Ascending aorta (tissue), 2 donors: Measurements from ENCODE around the gene RAP2A. TPM values are rescaled to one million over a fixed set of nuclear protein-coding genes. Genes with fewer than 3 reads are reported as not detected.

Experiments used
- DNase-seq, 2 donors: peaks; one replicate each; pipeline ENCODE4 v3.0.0-alpha.2; 2019; ENCODE audit warnings: low spot score in 2 of 2
- H3K27ac ChIP-seq, 2 donors: fragments of 200-600 bp; sonication (generic); one replicate each; pipeline ENCODE4 v1.5.1; 2016 to 2017; ENCODE audit warnings: mild to moderate bottlenecking in 1 of 2
- H3K27me3 ChIP-seq: fragments of 200-600 bp; sonication (generic); one replicate; pipeline ENCODE4 v1.5.1; 2017
- H3K36me3 ChIP-seq, 2 donors: fragments of 200-600 bp; sonication (generic); one replicate each; pipeline ENCODE4 v1.5.1; 2016
- H3K4me1 ChIP-seq, 2 donors: fragments of 200-600 bp; sonication (generic); one replicate each; pipeline ENCODE4 v1.5.1; 2016 to 2017; ENCODE audit warnings: mild to moderate bottlenecking in 1 of 2
- H3K4me3 ChIP-seq, 2 donors: fragments of 200-600 bp; sonication (generic); one replicate each; pipeline ENCODE4 v1.5.1; 2016 to 2017; ENCODE audit warnings: mild to moderate bottlenecking in 1 of 2
- H3K9me3 ChIP-seq, 2 donors: fragments of 200-600 bp; sonication (generic); one replicate each; pipeline ENCODE4 v1.5.1; 2016
- CTCF ChIP-seq, 3 experiments: fragments of 200-600 bp in 2 of 3; fragments of 450-650 bp in 1 of 3; sonication (generic) in 2 of 3; IDR thresholded peaks; one replicate each; pipeline ENCODE4 v1.5.1; 2016 to 2019; ENCODE audit warnings: antibody characterized with exemption in 3 of 3, mild to moderate bottlenecking in 1 of 3, moderate library complexity in 1 of 3
- intact Hi-C: fragments of 100-400 bp; cut with DNase I; formaldehyde crosslinking; loops from one replicate; pipeline ENCODE4 v1.15.1; 2023
- total RNA-seq: library from RNA; depleted of rRNA; stranded (reverse); fragments of >200 nt; gene quantifications from one replicate; pipeline ENCODE4 v1.1.0, GENCODE V29; 2016

Gene RAP2A
- total RNA-seq, 1 donor from 2014 or later, result 37.1 TPM

GRCh38 chr13:97408938-97409337 lies 25.0 kb upstream of the RAP2A start:
- intact Hi-C loops, result no loop called here
- no peak for TF ChIP-seq CTCF (IDR thresholded peaks at IDR 0.05)
- no peak for DNase-seq
- Histone ChIP-seq H3K4me3 (no peak overlapping the region), H3K27ac (no peak overlapping the region), H3K4me1 (no peaks in the 10 kb centered on the region), H3K9me3 (no peaks in the 10 kb centered on the region), H3K27me3 (no peaks in the 10 kb centered on the region), H3K36me3 (no peaks in the 10 kb centered on the region)

DNA sequence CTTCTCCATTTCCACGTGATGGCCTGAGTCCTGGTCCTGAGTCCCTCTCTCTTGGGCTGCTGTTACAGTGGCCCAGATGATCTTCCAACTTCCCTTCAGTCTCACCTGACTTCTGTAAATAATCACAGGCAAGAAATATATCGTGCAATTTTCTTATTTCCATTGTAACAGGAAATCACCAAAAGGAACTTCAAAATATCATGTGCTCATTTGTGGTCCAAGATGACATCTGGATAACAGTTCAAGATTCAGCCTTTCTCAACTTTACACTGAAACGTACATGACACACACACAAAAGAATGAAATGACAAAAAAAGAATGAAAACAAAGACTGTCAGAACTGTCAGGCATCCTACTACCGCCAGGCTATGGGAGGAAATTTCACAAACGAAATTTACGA lies 22.0 kb upstream of the RAP2A start:
- Histone ChIP-seq H3K4me3 (no peak overlapping the region), H3K4me1 (no peaks in the 10 kb centered on the region), H3K36me3 (no peaks in the 10 kb centered on the region), H3K27me3 (no peaks in the 10 kb centered on the region), H3K27ac (no peak overlapping the region), H3K9me3 (no peaks in the 10 kb centered on the region)
- intact Hi-C loops, result no loop called here
- DNase-seq, result no peak
- TF ChIP-seq CTCF (IDR thresholded peaks at IDR 0.05), result no peak

DNA sequence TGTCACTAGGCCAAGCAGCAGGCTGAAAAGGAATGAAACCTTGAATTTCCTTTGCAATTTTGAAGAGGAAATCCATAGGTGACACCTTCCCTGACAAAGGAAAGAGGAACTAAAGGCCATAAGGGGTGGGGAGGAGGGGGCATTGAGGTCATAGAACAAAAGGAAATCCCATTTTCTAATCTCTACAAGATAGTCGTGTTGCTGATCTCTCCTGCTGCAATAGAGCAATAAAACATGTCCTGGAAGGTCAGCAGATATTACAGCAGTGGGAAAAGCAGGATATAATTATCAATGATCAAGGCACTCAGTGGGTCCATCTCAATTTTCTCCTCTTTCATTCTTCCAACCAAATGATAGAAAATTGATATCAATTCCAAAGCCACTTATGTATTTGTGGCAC lies 20.3 kb upstream of the RAP2A start:
- H3K4me1 ChIP-seq, result no peaks in the 10 kb centered on the region
- intact Hi-C loops, result no loop called here
- DNase-seq, result no peak
- no peak overlapping the region for H3K27ac ChIP-seq
- H3K4me3 ChIP-seq, result no peak overlapping the region
- no peaks in the 10 kb centered on the region for H3K9me3 ChIP-seq
- TF ChIP-seq CTCF (IDR thresholded peaks at IDR 0.05), result no peak
- H3K36me3 ChIP-seq, result no peaks in the 10 kb centered on the region
- H3K27me3 ChIP-seq, result no peaks in the 10 kb centered on the region

DNA sequence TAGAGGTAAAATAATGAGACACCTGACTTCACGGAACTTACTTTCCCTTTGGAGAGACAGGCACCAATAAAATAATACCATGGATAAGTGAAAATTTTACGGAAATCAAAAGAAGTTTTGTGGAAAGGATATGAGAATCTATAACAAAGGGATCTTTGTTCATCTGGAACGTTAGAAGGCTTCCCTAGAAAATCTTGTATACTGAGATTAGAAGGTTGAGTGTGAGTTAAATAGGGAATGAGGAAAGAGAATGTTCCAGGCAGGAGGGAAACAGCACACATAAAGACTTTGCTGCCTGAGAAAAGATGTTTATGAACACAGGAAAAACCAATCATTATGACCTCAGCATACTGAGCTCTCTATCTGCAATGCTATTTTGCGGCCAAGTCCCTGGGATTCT lies 19.6 kb upstream of the RAP2A start:
- Histone ChIP-seq H3K9me3 (no peaks in the 10 kb centered on the region), H3K27me3 (no peaks in the 10 kb centered on the region), H3K36me3 (no peaks in the 10 kb centered on the region), H3K4me1 (no peaks in the 10 kb centered on the region), H3K4me3 (no peak overlapping the region), H3K27ac (no peak overlapping the region)
- TF ChIP-seq CTCF (IDR thresholded peaks at IDR 0.05), result no peak
- intact Hi-C loops, result no loop called here
- DNase-seq, result no peak

DNA sequence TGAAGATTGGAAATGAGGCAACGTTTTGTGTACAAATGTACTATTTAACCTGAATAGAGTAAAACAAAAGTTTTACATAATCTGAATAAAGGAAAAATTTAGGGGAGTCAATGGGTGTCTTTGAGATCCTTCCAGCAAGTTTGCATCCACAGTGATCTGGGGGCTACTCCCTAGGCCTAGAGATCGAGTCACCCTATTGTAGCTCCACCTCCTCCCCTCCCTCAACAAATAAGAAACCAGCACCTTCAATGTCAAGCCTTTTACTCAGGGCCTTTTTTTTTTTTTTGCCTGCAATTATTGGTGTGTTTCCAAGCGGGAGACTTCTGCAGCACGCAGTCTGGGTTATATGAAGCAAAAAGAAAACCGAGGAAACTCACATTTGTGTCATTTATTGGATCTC lies 16.3 kb upstream of the RAP2A start:
- Histone ChIP-seq H3K4me3 (no peak overlapping the region), H3K4me1 (no peaks in the 10 kb centered on the region), H3K27me3 (no peaks in the 10 kb centered on the region), H3K36me3 (no peaks in the 10 kb centered on the region), H3K27ac (no peak overlapping the region), H3K9me3 (no peaks in the 10 kb centered on the region)
- intact Hi-C loops, result no loop called here
- DNase-seq, result no peak
- TF ChIP-seq CTCF (IDR thresholded peaks at IDR 0.05), result no peak
